Tibial nerve (tissue), 4 donors: ENCODE data around the gene MPRIP. TPM values are rescaled to one million over a fixed set of nuclear protein-coding genes. Genes with fewer than 3 reads are reported as not detected.

Source experiments
- DNase-seq, 2 donors: peaks; one replicate each; pipeline ENCODE4 v3.0.0-alpha.2; 2019; ENCODE audit warnings: low spot score in 2 of 2
- H3K27ac ChIP-seq, 4 donors: fragments of 200-600 bp; sonication (generic) in 3 of 4; one replicate each; pipeline ENCODE4 v1.5.1; 2017 to 2019; ENCODE audit warnings: mild to moderate bottlenecking in 1 of 4
- H3K27me3 ChIP-seq, 2 donors: fragments of 200-600 bp; sonication (generic) in 1 of 2; one replicate each; pipeline versions ENCODE4 v1.5.1 to v1.6.0; 2017 to 2019
- H3K36me3 ChIP-seq, 3 donors: fragments of 200-600 bp; sonication (generic); one replicate each; pipeline ENCODE4 v1.5.1; 2018 to 2019
- H3K4me1 ChIP-seq, 4 donors: fragments of 200-600 bp; sonication (generic) in 3 of 4; one replicate each; pipeline ENCODE4 v1.5.1; 2017 to 2019
- H3K4me3 ChIP-seq, 4 donors: fragments of 200-600 bp; sonication (generic) in 3 of 4; one replicate each; pipeline ENCODE4 v1.5.1; 2017 to 2019; ENCODE audit warnings: mild to moderate bottlenecking in 1 of 4, moderate library complexity in 1 of 4
- H3K9me3 ChIP-seq, 4 donors: fragments of 200-600 bp; sonication (generic) in 3 of 4; one replicate each; pipeline ENCODE4 v1.5.1; 2017 to 2019
- CTCF ChIP-seq, 5 experiments: fragments of 200-600 bp in 3 of 5; fragments of 450-650 bp in 2 of 5; sonication (generic) in 3 of 5; IDR thresholded peaks; one replicate each; pipeline ENCODE4 v1.5.1; 2016 to 2019; ENCODE audit warnings: antibody characterized with exemption in 5 of 5, mild to moderate bottlenecking in 3 of 5, moderate library complexity in 2 of 5
- EP300 ChIP-seq, 2 donors: sonication (generic); formaldehyde crosslinking; IDR thresholded peaks; one replicate each; pipeline ENCODE4 v1.6.1; 2017; ENCODE audit warnings: antibody characterized with exemption in 2 of 2, mild to moderate bottlenecking in 1 of 2
- POLR2A ChIP-seq, 2 donors: fragments of 450-650 bp; IDR thresholded peaks; one replicate each; pipeline ENCODE4 v1.6.1; 2017; ENCODE audit warnings: antibody characterized with exemption in 2 of 2, mild to moderate bottlenecking in 2 of 2, moderate library complexity in 2 of 2
- WGBS, 2 donors: methylation state at CpG; one replicate each; pipeline ENCODE4 v1.1.5; 2018; 5-methylcytosine and 5-hydroxymethylcytosine counted together
- total RNA-seq, 4 donors: library from RNA; depleted of rRNA; stranded (reverse); fragments of >200 nt; gene quantifications; one replicate each; pipeline ENCODE4 v1.1.0, GENCODE V29; 2016

MPRIP gene
- total RNA-seq, 4 donors from 2014 or later, result 216 to 291 (median 265) TPM

GRCh38 chr17:17072546-17072945, 30.3 kb downstream of the MPRIP start:
- Histone ChIP-seq H3K4me3 (no peak overlapping the region), H3K4me1 (peaks cover 0 to 72% (median 42%) of the 10 kb centered on the region in 4 donors), H3K36me3 (peaks cover 0 to 24% (median 0%) of the 10 kb centered on the region in 3 donors), H3K27me3 (no peaks in the 10 kb centered on the region), H3K9me3 (peaks cover 0 to 6% (median 0%) of the 10 kb centered on the region in 4 donors), H3K27ac (peak overlapping the region in 2 of 4 donors; percentile 16 to 18)
- TF ChIP-seq POLR2A (IDR thresholded peaks at IDR 0.05) (no peak), EP300 (IDR thresholded peaks at IDR 0.05) (no peak), CTCF (IDR thresholded peaks at IDR 0.05) (no peak)
- WGBS, 2 donors, result 86 to 90% methylated on average over 5 of the region's 5 CpGs
- DNase-seq, result no peak

DNA sequence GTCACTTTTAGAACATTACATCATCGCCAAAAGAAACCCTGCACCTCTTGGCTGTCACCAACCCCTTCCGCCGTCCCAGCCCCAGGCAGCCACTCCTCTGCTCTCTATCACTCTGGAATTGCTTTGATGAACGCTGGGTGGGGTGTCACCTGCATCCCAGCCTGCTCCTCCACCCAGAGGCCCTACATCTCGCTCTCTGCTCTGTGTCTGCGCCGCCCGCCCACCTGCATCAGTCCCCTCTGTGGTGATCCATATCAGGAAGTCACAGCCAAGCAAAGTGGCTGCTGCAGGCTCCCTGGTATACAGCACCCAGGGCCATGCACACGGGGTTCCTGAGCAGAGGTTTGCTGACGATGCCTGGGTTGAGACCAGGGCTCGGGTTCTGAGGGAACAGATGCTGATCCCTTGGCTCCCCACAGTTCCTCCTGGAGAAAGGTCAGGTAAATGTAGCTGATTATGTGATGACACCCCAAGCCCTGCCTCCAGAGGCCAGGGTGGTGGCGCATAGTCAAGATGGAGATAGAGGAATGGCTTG, 30.8 kb downstream of the MPRIP start:
- Histone ChIP-seq H3K27ac (peak overlapping the region in 1 of 4 donors; percentile 31), H3K4me1 (peaks cover 0 to 78% (median 43%) of the 10 kb centered on the region in 4 donors), H3K27me3 (no peaks in the 10 kb centered on the region), H3K9me3 (peaks cover 0 to 6% (median 0%) of the 10 kb centered on the region in 4 donors), H3K4me3 (no peak overlapping the region), H3K36me3 (peaks cover 0 to 30% (median 0%) of the 10 kb centered on the region in 3 donors)
- TF ChIP-seq EP300 (IDR thresholded peaks at IDR 0.05) (no peak), CTCF (IDR thresholded peaks at IDR 0.05) (no peak), POLR2A (IDR thresholded peaks at IDR 0.05) (no peak)
- 85 to 88% methylated on average over 12 of the region's 12 CpGs for WGBS, 2 donors
- DNase-seq, result no peak

DNA sequence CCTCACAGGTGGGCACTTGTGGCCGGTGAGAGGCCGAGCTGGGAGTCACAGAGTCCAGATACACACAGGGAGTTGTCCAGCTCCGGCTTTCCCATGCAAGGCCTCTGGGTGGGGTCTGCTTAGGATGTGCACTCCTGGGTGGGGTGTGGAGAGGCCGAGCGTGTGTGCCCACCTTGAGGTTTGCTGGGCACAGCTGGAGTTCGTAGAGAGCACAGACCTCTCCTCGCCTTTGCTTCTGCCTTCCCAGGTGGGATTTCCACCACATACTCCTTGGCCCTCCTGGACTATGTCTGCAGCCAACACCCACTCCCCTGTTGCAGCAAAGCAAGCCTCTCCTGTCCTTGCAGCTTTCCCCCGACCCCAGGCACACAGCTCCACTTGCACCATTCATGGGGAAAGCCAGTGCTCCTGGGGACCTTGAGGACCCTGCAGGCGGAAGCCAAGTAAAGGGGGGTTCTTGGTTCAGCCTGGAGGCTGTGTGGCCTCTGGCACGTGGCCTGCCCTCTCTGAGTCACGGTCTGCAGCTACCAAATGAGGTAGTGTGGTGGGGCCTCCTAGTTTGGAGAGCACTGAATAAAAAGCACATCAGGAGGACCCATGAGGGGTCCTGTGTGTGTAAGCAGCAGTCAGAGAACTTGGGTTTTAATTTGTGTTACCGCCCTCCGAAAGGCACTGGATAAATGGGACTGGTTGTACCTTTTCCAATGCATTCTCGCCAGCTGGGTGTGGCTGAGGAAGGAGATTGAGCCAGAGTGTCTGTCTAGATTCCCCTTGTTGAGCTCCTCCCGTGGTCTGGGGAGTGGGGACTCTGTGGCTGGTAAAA, 31.5 kb downstream of the MPRIP start:
- TF ChIP-seq EP300 (IDR thresholded peaks at IDR 0.05) (no peak), POLR2A (IDR thresholded peaks at IDR 0.05) (no peak), CTCF (IDR thresholded peaks at IDR 0.05) (no peak)
- peak in 1 of 2 donors; percentile 10 for DNase-seq
- Histone ChIP-seq H3K27me3 (no peaks in the 10 kb centered on the region), H3K36me3 (peaks cover 0 to 37% (median 0%) of the 10 kb centered on the region in 3 donors), H3K27ac (peak overlapping the region in 2 of 4 donors; percentile 12 to 31), H3K4me1 (peaks cover 0 to 82% (median 49%) of the 10 kb centered on the region in 4 donors), H3K4me3 (no peak overlapping the region), H3K9me3 (peaks cover 0 to 6% (median 0%) of the 10 kb centered on the region in 4 donors)
- 69 to 75% methylated on average over 14 to 15 of the region's 15 CpGs for WGBS, 2 donors

DNA sequence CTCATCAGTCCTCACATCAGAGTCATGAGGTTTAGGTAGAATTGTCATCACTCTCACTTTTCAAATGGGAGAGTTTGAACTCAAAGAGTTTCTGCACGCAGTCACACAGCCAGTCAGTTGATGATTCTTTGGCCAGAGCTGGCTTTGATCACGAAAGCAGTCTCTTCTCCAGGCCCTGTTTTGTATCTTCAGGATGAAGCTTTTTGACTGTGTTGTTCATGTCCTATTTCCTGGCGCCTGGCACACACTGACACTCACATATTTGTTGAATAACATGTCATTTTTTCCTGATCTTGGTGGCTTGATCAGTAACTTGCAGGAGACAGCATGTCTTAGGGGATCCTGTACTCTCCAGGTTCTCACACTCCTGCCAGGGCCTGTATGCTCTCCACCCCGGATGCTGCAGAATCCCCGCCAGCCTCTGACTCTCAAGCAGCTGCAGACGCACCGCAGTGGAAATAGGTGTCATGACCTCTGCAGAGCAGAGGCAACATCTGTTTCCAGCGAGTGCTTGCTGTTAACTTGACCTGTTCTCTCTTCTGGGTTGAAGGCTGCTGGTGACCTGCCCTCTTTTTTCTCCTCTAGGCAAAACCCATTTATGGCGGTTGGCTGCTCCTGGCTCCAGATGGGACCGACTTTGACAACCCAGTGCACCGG, 33.0 kb downstream of the MPRIP start:
- DNase-seq, result peak; percentile 64
- Histone ChIP-seq H3K4me3 (no peak overlapping the region), H3K4me1 (peaks cover 0 to 96% (median 62%) of the 10 kb centered on the region in 4 donors), H3K27ac (peak overlapping the region in 2 of 4 donors; percentile 43 to 49), H3K9me3 (no peaks in the 10 kb centered on the region), H3K27me3 (no peaks in the 10 kb centered on the region), H3K36me3 (peaks cover 0 to 37% (median 0%) of the 10 kb centered on the region in 3 donors)
- TF ChIP-seq EP300 (IDR thresholded peaks at IDR 0.05) (peak in 1 of 2 donors; percentile 76), CTCF (IDR thresholded peaks at IDR 0.05) (no peak), POLR2A (IDR thresholded peaks at IDR 0.05) (no peak)
- WGBS, 2 donors, result 37 to 39% methylated on average over 11 of the region's 11 CpGs
